CD4-positive, alpha-beta T cell treated with Interleukin-4 for 4 hours (primary cell): ENCODE data around the gene CLOCK.

ENCODE experiments used
- DNase-seq: peaks from one replicate; pipeline ENCODE4 v3.0.0-alpha.2; 2020

The CLOCK gene

GRCh38 chr4:55410431-55410830 is 136.3 kb downstream of the CLOCK start:
- no peak for DNase-seq

DNA sequence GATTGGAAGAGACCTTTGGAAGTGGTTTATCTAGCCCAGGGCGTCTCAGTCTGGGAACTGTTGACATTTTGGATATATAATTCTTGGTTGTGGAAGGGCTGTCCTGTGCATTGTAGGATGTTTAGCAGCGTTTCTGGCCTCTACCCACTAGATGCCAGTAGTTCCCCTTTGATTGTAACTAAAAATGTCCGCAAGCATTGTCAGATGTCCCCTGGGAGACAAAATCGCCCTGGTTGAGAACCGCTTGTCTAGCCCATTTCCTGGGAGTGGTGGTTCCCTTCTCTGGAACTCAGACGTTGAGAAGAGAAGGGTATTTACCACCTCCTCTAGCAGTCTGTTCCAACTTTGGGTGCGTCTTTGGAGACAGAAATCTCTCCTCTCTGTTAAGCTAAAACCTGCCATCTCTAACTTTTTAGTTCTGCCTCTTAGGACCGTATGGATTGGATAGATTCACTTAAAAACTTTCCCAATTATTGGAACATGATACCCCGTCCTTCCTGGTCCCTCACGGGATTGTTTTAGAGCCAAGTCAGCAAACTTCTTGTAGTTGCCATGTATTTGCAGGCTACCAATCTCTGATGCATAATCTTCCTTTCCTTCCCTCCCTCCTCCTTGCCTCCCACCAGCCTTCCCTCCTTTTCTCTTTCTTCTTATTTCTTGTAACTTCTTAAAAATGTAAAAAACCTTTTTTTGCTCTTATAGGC is 137.1 kb downstream of the CLOCK start:
- peak; percentile 27 for DNase-seq

- no peak for DNase-seq
Observed at GRCh38 chr4:55407764-55408163, 138.9 kb downstream of the CLOCK start.

- DNase-seq, result no peak
Observed at GRCh38 chr4:55407119-55407518, 139.6 kb downstream of the CLOCK start.

- DNase-seq, result no peak
Observed at GRCh38 chr4:55406545-55406944, 140.2 kb downstream of the CLOCK start.

- DNase-seq, result no peak
Observed at GRCh38 chr4:55405073-55405472, 141.6 kb downstream of the CLOCK start.

- no peak for DNase-seq
Observed at GRCh38 chr4:55399581-55399980, 147.1 kb downstream of the CLOCK start.

GRCh38 chr4:55398966-55399365 is 147.7 kb downstream of the CLOCK start:
- no peak for DNase-seq

GRCh38 chr4:55398461-55398860 is 148.2 kb downstream of the CLOCK start:
- no peak for DNase-seq

DNA sequence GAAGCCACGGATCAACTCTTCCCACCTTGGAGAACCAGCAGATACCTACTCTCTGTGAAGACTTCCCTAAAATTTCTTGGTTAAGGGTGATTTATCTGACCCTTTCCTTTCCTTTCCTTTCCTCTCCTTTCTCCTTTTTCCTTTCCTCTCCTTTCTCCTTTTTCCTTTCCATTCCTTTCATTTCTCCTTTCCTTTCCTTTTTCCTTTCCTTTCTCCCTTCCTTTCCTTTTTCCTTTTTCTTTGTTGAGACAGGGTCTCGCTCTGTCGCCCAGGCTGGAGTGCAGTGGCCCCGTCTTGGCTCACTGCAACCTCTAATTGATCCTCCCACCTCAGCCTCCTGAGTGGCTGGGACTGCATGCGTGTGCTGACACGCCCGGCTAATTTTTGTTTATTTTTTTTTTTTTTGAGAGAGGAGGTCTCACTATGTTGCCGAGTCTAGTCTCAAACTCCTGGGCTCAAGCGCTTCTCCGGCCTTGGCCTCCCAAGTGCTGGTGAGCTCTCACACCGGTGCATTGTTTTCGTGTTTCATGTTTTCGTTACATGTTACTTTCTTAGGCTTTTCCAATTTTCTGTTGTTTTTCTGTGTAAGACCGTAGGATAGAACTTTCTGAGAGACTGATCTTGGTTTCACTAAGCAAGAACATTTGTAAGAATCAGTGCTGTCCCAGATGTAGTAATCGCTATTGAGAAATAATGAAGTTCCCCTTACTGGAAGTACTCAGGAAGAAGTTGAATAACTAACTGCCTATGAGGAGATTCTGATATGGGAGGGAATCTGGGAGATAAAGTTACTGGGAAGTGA is 149.0 kb downstream of the CLOCK start:
- peak; percentile 15 for DNase-seq

- DNase-seq, result no peak
Observed at GRCh38 chr4:55397126-55397436, 149.6 kb downstream of the CLOCK start.

- DNase-seq, result no peak
Observed at GRCh38 chr4:55396308-55397125, 150.2 kb downstream of the CLOCK start.

DNA sequence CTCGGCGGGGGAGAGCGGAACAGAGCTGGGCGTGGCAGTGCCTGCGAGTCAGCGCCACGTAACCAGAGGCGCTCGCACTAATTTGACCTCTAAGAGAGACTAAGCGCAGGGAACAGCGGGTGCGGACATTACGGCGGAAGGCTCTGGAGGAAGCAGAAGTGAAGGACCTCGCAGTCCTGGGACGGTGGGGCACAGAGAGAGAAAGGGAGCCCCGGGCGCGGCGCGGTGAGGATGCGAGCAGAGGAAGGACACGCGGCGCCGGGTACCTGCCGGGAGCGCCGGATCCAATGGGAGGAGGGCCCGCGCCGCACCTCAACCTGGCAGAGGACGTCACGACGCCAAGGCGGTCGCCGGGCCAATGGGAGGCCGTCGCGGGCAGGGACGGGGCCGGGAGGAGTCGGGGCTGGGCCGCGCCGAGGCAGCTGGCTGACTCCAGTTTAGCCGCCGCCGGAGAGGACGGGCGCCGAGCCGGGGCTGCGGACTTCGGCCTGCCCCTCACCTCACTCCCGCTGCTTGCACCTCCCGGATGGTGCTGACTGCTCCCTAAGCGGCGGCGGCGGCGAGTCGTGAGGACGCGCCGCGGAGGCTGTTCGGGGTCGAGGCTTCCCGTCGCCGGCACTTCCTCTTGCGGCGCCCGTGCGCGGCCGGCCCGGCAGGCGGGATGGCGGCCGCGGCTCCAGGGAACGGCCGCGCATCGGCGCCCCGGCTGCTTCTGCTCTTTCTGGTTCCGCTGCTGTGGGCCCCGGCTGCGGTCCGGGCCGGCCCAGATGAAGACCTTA is 151.0 kb downstream of the CLOCK start, which contains the start of gene TMEM165:
TSS of gene TMEM165 (plus strand) at position 429 of the 779 bp plus-strand sequence. CDS start at position 662, 233 bp downstream.
- peak; percentile 83 for DNase-seq

GRCh38 chr4:55395218-55395528 is 151.5 kb downstream of the CLOCK start:
- no peak for DNase-seq

DNA sequence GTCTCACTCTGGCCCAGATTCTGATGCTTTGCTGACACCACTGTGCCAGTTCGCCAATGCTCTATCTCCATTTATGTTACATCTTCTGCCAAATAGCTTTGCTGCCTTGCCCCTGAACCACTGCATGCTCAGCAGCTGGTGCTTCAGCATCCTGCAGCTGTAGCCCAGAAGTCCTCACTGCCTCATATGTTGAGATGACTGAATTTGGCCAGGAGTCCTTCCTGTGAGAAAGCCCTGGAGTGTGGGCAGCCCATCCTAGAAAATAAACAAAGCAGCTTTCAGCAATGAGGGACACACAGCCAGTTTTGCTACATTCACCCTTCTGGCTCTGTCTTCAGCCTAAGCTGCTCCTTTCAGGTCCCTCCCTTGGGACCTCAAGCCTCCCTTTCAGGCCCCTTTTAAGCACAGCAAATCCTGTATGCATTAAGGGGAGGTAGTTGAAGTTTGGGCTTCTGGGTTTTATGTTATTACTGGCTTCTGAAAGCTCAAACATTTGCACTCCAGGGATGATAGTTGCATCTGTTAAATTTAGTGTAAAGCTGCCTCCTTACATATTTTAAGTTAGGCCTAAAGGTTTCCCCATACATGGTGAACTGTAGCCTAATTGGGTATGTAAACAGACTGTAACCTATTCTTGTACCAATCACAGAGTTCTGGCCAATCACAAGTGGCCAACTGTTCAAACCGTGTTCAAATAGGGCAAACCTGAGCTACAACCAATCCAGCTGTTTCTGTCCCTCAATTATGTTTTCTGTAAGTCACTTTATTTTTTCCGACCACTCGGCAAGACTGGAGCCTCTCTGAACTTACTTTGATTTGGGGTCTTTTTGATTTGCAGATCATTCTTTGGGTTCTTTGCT is 153.0 kb downstream of the CLOCK start:
- DNase-seq, result no peak

DNA sequence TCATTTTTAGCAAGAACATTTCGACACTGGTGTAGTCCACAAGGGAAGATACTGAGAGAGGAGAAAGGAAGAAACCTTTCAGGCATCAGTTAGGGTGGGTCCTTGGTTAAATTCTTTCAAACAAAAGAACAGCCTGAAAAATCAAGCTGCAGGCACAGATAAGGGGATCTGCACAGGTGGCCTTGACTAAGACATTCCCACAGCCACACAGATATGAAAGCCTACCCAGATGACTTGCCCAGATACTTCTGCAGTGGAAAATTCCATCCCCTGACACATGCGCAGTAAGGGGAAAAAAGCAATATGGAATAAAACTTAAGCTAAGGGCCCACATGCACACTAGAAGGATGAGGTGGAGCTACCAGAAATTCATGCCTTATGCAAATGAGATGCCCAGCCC is 159.9 kb downstream of the CLOCK start:
- DNase-seq, result no peak

GRCh38 chr4:55386073-55386472 is 160.6 kb downstream of the CLOCK start:
- DNase-seq, result peak; percentile 19

- DNase-seq, result no peak
Observed at GRCh38 chr4:55385201-55385649, 161.5 kb downstream of the CLOCK start.

- no peak for DNase-seq
Observed at GRCh38 chr4:55382488-55383003, 164.2 kb downstream of the CLOCK start.

DNA sequence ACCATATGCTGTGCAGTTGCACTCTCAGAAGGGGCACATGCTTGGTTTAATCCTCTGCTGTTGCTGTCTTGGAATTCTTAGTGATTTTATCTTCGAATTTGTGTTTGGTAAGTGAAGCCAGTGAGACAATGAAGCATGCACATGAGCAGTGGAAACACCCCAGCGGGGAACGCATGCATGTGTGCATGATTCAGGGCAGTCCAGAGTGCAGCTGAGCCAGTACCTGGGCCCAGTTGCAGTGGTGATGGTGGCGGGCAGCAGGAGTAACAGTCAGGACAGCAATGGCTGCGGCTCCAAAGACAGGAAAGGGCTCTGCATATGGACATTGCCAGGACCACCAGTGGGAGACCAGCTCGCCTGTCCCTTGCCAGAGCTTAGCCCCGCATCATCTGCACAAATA is 165.2 kb downstream of the CLOCK start:
- no peak for DNase-seq

GRCh38 chr4:55380576-55380975 is 166.1 kb downstream of the CLOCK start:
- no peak for DNase-seq
